Lower lobe of right lung (tissue), 2 donors: ENCODE data around the gene SKIDA1. TPM values are rescaled to one million over a fixed set of nuclear protein-coding genes. Genes with fewer than 3 reads are reported as not detected.

Experiments used
- ATAC-seq, 2 donors: fragments of 200-7000 bp; cut with Tn5 transposase; one replicate each; pipeline ENCODE4 v1.9.1; 2020 to 2022; ENCODE audit warnings: mild to moderate bottlenecking in 2 of 2, moderate library complexity in 2 of 2
- DNase-seq: peaks from one replicate; pipeline ENCODE4 v3.0.0-alpha.2; 2020
- H3K27ac ChIP-seq: fragments of 200-600 bp; one replicate; pipeline ENCODE4 v1.8.0; 2022
- H3K27me3 ChIP-seq: fragments of 200-600 bp; one replicate; pipeline ENCODE4 v1.8.0; 2022; ENCODE audit warnings: low read depth
- H3K36me3 ChIP-seq: fragments of 200-600 bp; one replicate; pipeline ENCODE4 v1.8.0; 2022; ENCODE audit warnings: mild to moderate bottlenecking
- H3K4me1 ChIP-seq: fragments of 200-600 bp; one replicate; pipeline ENCODE4 v1.8.0; 2022
- H3K4me3 ChIP-seq: fragments of 200-600 bp; one replicate; pipeline ENCODE4 v1.8.0; 2022; ENCODE audit warnings: mild to moderate bottlenecking
- H3K9me3 ChIP-seq: fragments of 200-600 bp; one replicate; pipeline ENCODE4 v1.8.0; 2022
- intact Hi-C: fragments of 100-400 bp; cut with DNase I; formaldehyde crosslinking; loops from one replicate; pipeline ENCODE4 v1.11.0; 2022
- total RNA-seq: library from RNA; stranded (reverse); fragmentation: NEBNext Ultra II Directional; extraction: Animal tissue kit (Norgen Biotek cat#: 25700); gene quantifications from one replicate; pipeline ENCODE4 v1.2.1, GENCODE V29; 2021
- TF ChIP-seq, protein P1 (sequence below): fragments of 200-600 bp; IDR thresholded peaks from one replicate; pipeline ENCODE4 v1.8.0; 2022; ENCODE audit warnings: antibody characterized with exemption, mild to moderate bottlenecking
- donor health status: DM: no; HTN: yes; CAD: no; lungs with severe emphysema.

Gene SKIDA1
- total RNA-seq, 1 donor from 2014 or later = 0.95 TPM

DNA sequence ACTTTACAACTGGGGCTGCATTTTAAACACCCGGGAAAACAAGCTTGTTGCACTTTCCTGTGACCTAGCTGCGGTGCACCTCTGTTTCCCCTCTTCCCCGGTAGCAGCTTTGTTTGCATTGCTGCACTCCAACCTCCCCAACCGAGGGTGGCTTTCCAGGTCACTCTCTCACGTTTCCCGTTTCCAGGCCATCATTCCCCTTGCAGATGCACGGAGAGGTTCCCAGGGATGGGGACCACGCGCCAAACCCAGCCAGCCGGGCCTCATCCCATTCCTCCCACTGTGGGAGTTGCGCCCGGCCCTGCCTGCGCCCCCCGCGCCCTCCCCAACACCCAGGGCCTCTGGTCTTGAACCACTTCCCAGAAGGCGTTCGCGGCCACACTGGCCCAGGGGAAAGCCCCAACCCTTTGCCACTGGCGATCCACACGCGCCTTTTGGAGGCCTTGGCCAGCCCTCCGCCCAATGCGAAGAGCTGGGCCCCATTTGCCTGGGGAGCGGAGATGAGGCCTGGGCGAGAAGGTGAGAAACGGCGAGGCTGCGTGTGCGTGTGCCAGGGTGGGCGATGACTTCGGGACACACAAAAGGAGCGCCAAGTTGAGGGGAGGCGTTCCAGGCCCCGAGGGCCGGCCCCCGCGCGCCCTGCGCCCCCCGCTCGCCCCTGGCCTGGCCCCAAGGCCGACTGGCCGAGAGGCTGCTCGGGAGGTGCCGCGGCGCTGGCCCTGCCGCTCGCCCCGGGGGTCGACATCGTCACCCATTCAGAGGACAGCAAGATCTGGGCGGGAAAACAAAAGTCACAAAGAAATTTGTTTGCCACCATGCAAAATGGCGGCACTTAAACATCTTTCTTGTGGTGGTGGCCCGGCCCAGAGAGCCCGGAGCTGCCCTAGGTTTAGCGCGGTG is 15.9 kb downstream of the SKIDA1 start:
- Histone ChIP-seq H3K36me3 (no peaks in the 10 kb centered on the region), H3K9me3 (no peaks in the 10 kb centered on the region), H3K4me1 (no peaks in the 10 kb centered on the region), H3K4me3 (peak overlapping the region; percentile 44), H3K27ac (peak overlapping the region; percentile 31), H3K27me3 (peaks cover 45% of the 10 kb centered on the region)
- intact Hi-C loops = no loop called here
- DNase-seq (no peak), ATAC-seq (no peak)
- TF ChIP-seq, protein P1, sequence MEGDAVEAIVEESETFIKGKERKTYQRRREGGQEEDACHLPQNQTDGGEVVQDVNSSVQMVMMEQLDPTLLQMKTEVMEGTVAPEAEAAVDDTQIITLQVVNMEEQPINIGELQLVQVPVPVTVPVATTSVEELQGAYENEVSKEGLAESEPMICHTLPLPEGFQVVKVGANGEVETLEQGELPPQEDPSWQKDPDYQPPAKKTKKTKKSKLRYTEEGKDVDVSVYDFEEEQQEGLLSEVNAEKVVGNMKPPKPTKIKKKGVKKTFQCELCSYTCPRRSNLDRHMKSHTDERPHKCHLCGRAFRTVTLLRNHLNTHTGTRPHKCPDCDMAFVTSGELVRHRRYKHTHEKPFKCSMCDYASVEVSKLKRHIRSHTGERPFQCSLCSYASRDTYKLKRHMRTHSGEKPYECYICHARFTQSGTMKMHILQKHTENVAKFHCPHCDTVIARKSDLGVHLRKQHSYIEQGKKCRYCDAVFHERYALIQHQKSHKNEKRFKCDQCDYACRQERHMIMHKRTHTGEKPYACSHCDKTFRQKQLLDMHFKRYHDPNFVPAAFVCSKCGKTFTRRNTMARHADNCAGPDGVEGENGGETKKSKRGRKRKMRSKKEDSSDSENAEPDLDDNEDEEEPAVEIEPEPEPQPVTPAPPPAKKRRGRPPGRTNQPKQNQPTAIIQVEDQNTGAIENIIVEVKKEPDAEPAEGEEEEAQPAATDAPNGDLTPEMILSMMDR = no peak

DNA sequence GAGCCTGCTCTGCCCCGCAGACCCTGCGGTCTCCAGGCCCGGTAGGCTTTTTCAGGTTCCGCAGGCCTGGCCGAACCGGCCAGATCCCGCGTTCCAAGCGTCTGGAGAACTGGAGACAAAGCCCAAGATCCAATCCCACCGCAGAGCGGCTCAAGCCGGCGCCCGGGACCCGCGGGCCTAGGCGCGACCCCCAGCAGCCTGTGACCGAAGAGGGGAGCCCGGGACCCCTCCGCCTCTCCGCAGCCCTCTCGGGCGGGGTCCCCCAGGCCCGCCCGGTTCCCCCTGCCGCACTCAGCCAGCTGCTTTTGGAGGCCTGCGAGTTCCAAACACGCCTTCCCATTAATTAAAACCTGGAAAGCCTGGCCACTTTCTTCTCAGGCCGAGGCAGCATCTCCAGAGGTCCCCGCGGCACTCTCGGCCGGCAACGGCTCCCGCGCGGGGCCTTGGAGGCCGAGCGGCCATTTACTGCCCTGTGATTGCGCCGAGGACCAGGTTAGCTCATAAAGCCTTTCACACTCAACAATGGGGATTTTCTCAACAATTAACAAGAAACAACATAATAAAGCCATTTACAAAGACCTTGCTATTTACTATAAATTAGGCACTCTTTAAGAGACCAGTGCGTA is 16.7 kb downstream of the SKIDA1 start:
- intact Hi-C loops = no loop called here
- Histone ChIP-seq H3K27me3 (peaks cover 39% of the 10 kb centered on the region), H3K4me1 (no peaks in the 10 kb centered on the region), H3K9me3 (no peaks in the 10 kb centered on the region), H3K36me3 (no peaks in the 10 kb centered on the region), H3K27ac (no peak overlapping the region), H3K4me3 (no peak overlapping the region)
- DNase-seq = no peak
- peak in 1 of 2 donors; percentile 46 for ATAC-seq
- TF ChIP-seq, protein P1 = no peak

DNA sequence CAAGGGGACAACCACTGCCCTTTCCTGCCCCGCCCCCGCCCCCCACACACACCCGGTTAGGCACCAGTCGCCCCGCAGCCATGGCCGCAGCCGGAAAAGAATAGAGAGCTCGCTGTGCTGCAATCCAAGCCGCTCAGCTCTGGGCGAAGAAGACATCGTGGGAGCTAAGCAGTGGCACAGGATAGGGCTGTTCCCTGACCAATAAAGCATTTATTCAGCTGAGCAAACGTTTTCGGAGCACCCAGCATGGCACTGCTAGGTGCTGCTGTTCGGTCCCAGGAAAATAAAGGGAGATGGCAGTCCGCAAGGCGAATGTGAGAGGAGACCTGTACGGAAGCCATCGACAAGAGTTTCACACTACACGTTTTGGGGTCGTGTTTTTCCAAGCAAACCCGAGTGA is 18.3 kb downstream of the SKIDA1 start:
- no peaks in the 10 kb centered on the region for H3K36me3 ChIP-seq
- no peak overlapping the region for H3K4me3 ChIP-seq
- DNase-seq = no peak
- H3K9me3 ChIP-seq = no peaks in the 10 kb centered on the region
- intact Hi-C loops = no loop called here
- peaks cover 32% of the 10 kb centered on the region for H3K27me3 ChIP-seq
- H3K4me1 ChIP-seq = no peaks in the 10 kb centered on the region
- ATAC-seq = no peak
- H3K27ac ChIP-seq = no peak overlapping the region
- TF ChIP-seq, protein P1 = no peak

DNA sequence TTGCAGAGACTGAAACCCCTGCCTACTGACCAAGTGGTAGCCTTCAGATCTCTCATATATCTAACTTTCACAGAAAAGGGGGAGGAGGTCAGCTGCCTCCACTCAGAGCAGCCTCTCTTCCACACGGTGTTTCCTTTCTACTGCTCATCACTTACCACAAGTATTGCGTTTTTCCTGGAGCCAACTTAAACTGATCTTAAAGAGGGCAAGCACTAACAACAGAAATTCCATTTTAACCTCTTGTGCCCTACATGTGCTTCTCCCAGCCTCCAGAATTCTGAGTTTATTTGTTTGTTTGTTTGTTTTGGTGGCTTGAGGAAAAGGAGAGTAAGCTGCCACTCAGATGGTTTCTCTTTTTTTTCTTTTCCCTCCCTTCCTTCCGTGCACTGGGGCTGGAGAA is 19.1 kb downstream of the SKIDA1 start:
- no peaks in the 10 kb centered on the region for H3K9me3 ChIP-seq
- TF ChIP-seq, protein P1 = no peak
- H3K4me1 ChIP-seq = no peaks in the 10 kb centered on the region
- peaks cover 26% of the 10 kb centered on the region for H3K27me3 ChIP-seq
- ATAC-seq = no peak
- H3K36me3 ChIP-seq = no peaks in the 10 kb centered on the region
- H3K4me3 ChIP-seq = no peak overlapping the region
- DNase-seq = no peak
- intact Hi-C loops = no loop called here
- no peak overlapping the region for H3K27ac ChIP-seq

DNA sequence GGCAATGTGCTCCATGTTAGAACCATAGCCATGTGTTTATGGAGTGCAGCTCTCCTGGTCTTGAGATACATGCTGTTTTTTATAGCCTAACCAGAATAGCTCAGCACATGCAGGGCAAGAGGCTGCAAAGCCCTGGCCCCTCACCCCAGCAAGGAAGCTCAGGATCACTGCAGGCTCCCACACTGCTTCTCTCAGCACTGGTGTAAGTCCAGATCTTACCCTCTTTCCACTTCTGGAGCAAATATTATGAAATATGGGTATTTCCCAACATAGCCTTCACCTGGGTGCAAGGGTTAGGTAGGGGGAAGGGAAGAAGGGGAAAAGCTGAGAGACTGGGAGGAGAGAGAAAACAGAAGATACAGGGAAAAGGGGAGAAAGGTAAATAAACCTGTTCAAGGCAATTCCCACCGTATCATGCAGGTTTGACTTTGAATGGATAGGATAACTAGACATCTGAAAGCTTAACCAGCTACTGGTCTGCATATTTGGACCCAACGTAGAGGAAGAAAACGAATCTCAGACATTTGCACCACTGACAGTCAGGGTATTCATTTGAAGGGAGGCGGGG is 19.7 kb downstream of the SKIDA1 start:
- no peaks in the 10 kb centered on the region for H3K9me3 ChIP-seq
- no peaks in the 10 kb centered on the region for H3K36me3 ChIP-seq
- peaks cover 21% of the 10 kb centered on the region for H3K27me3 ChIP-seq
- TF ChIP-seq, protein P1 = no peak
- no peak overlapping the region for H3K4me3 ChIP-seq
- ATAC-seq = peak; percentile 47 to 74
- intact Hi-C loops = no loop called here
- no peak overlapping the region for H3K27ac ChIP-seq
- no peaks in the 10 kb centered on the region for H3K4me1 ChIP-seq
- no peak for DNase-seq
